HuH-7.5 (cell line): ENCODE measurements around the gene RTP3.

Experiments used
- DNase-seq: peaks from one replicate; pipeline ENCODE4 v3.0.0; 2011; ENCODE audit warnings: low spot score

RTP3 gene

GRCh38 chr3:46469680-46470357 is 28.0 kb upstream of the RTP3 start:
- DNase-seq = no peak

- no peak for DNase-seq
These were observed 26.9 kb upstream of the RTP3 start for GRCh38 chr3:46470831-46471230.

GRCh38 chr3:46471371-46471914 is 26.3 kb upstream of the RTP3 start:
- DNase-seq = no peak

- DNase-seq = no peak
These were observed 25.0 kb upstream of the RTP3 start for GRCh38 chr3:46472736-46473135.

- DNase-seq = no peak
These were observed 20.6 kb upstream of the RTP3 start for GRCh38 chr3:46477145-46477544.

- DNase-seq = no peak
These were observed 20.0 kb upstream of the RTP3 start for GRCh38 chr3:46477756-46478155.

DNA sequence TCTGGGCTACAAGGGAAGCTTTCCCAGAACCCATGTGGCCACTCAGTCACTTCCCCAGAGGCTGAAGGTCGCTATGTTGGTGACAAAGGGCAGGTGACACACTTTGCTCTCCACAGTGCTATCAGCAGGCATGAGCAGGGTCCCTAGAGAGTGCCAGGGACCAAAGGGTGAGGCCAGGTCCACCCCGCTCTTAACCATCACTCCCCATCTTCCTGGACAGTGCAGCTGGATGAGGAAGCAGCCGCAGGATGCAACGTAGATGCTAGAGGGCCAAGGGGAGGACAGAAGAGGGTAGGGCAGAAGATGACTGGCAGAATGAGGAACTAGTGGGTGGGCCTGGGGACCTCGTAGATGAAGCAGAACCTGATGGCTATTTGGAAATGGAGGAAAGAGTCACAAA is 19.4 kb upstream of the RTP3 start:
- DNase-seq = no peak

- no peak for DNase-seq
These were observed 18.8 kb upstream of the RTP3 start for GRCh38 chr3:46479021-46479420.

- no peak for DNase-seq
These were observed 18.1 kb upstream of the RTP3 start for GRCh38 chr3:46479696-46480095.

- DNase-seq = no peak
These were observed 17.1 kb upstream of the RTP3 start for GRCh38 chr3:46480491-46481195.

GRCh38 chr3:46481636-46482035 is 16.1 kb upstream of the RTP3 start:
- DNase-seq = no peak

DNA sequence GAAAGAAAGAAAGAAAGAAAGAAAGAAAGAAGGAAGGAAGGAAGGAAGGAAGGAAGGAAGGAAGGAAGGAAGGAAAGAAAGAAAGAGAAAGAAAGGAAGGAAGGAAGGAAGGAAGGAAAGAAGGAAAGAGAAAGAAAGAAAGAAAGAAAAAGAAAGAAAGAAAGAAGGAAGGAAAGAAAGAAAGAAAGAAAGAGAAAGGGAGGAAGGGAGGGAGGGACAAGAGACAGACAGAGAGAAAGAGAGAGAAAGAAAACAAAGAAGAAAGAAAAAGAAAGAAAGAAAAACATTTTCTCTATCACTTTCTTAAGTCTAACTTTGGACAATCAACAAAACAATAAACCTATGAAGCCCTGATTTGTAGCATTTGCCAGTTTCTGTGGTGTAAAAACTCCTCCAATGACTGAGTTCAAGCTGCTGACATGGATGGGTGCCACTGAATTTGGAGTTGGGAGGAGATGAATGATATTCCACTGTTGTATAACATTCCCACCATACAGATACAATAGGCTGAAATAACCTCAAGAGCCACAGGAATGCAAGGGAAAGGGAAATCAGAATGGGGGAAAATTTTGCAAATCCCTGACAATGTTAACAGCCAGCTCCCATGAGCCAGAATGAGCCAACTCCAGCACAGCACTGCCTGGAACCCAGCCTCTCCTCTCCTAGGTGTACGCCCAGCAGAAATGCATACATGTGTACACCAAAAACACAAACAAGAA is 15.0 kb upstream of the RTP3 start:
- DNase-seq = no peak

DNA sequence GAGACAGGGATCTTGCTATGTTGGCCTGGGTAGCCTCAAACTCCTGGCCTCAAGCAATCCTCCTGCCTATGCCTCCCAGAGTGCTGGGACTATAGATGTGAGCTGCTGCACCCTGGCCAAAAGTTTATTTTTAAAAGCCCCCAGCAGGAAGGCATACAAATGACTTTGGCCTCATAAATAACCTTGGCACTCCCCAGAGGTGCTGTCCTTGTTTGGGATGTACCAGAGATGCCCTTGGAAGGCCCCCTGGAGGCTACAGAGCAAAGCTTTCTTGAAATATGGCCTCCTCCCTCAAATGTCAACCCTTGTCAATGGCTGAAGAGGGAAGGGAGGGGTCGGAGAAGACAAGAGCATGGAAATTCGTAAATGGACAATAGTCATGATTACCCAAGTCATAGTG is 14.0 kb upstream of the RTP3 start:
- no peak for DNase-seq

DNA sequence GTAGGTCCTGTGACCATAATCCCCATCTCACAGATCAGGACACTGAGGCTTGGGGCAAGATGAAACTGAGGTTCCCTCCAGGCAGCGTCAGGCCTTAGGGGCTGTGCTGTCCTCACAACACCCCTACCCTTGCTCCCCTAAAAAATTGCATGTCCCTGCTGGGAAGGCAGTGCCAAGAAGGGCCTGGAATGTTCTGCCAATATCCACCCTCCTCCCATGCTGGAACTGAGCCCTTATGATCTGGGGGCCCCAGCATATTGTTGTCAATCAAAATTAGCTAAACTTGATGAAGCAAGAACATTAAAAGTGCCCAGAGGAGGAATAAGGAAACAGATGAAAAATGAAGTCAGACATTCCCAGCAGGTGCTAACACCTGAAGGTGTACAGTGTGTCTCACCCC is 13.4 kb upstream of the RTP3 start:
- DNase-seq = no peak

- DNase-seq = no peak
These were observed 12.6 kb upstream of the RTP3 start for GRCh38 chr3:46484911-46485778.

- no peak for DNase-seq
These were observed 12.0 kb upstream of the RTP3 start for GRCh38 chr3:46485779-46486175.

- peak; percentile 99 for DNase-seq
These were observed 8.9 kb upstream of the RTP3 start for GRCh38 chr3:46488735-46489361.

GRCh38 chr3:46489381-46489780 is 8.4 kb upstream of the RTP3 start:
- no peak for DNase-seq

DNA sequence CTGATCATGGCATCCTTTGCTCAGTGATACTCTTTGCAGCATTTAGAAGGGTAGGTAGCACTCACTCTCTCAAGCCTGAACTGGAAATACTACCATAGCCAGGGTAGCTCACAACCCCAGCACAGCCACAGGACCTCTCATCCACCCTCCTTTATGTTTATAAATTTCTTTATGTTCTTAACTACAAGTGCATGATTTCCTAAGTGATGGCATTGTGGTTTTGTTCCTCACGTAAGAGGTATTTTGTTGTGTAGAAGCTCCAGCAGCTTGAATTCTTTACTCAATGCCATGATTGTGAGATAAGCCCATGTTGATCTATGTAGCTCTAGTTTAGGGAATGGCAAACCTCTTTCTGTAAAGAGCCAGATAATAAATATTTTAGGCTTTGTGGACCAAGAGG is 7.9 kb upstream of the RTP3 start:
- DNase-seq = no peak

GRCh38 chr3:46490338-46491084 is 7.3 kb upstream of the RTP3 start:
- DNase-seq = no peak
